GM23338 (cell line): ENCODE results near the gene CRB2. TPM values are rescaled to one million over a fixed set of nuclear protein-coding genes. Genes with fewer than 3 reads are reported as not detected.

ENCODE experiments used
- ATAC-seq: fragments of 200-7000 bp; cut with Tn5 transposase; 3 replicates; pipeline ENCODE4 v1.9.1; 2020
- DNase-seq: peaks from one replicate; pipeline ENCODE4 v3.0.0-alpha.2; 2015; ENCODE audit warnings: low spot score
- H2AFZ ChIP-seq: fragments of 200-600 bp; sonication (generic); 2 replicates; pipeline ENCODE4 v1.8.0; 2016; ENCODE audit warnings: antibody characterized with exemption, mild to moderate bottlenecking, moderate library complexity
- H3F3A ChIP-seq: fragments of 200-600 bp; sonication (generic); replicated peaks from 2 replicates; pipeline ENCODE4 v1.8.0; 2017; ENCODE audit warnings: antibody characterized with exemption, mixed run types, low read depth
- H3K27ac ChIP-seq: fragments of 200-600 bp; sonication (generic); 2 replicates; pipeline ENCODE4 v1.6.1; 2016; ENCODE audit warnings: low read depth
- H3K27me3 ChIP-seq: fragments of 200-600 bp; sonication (generic); 2 replicates; pipeline ENCODE4 v1.8.0; 2016; ENCODE audit warnings: mild to moderate bottlenecking, mixed run types, moderate library complexity; ENCODE audit not compliant: insufficient read depth
- H3K36me3 ChIP-seq: fragments of 200-600 bp; sonication (generic); 2 replicates; pipeline ENCODE4 v1.8.0; 2016; ENCODE audit warnings: mild to moderate bottlenecking; ENCODE audit not compliant: insufficient read depth
- H3K4me1 ChIP-seq: fragments of 200-600 bp; sonication (generic); 2 replicates; pipeline ENCODE4 v1.8.0; 2016; ENCODE audit warnings: mild to moderate bottlenecking, moderate library complexity; ENCODE audit not compliant: insufficient read depth
- H3K4me2 ChIP-seq: fragments of 200-600 bp; sonication (generic); 2 replicates; pipeline ENCODE4 v1.7.1; 2017; ENCODE audit warnings: mixed run types
- H3K4me3 ChIP-seq: fragments of 200-600 bp; sonication (generic); 2 replicates; pipeline ENCODE4 v1.6.1; 2016; ENCODE audit warnings: mixed run types
- H3K79me2 ChIP-seq: fragments of 200-600 bp; sonication (generic); replicated peaks from 2 replicates; pipeline ENCODE4 v1.8.0; 2017; ENCODE audit warnings: mild to moderate bottlenecking; ENCODE audit not compliant: insufficient read depth
- H3K9me2 ChIP-seq: fragments of 200-600 bp; sonication (generic); 2 replicates; pipeline ENCODE4 v1.8.0; 2017; ENCODE audit not compliant: insufficient read depth
- H4K20me1 ChIP-seq: fragments of 200-600 bp; sonication (generic); replicated peaks from 2 replicates; pipeline ENCODE4 v1.8.0; 2017; ENCODE audit warnings: mild to moderate bottlenecking; ENCODE audit not compliant: insufficient read depth
- H3K27ac Mint-ChIP-seq: 2 replicates; pipeline ENCODE4 v1.8.0; 2020; ENCODE audit warnings: inconsistent platforms, mild to moderate bottlenecking, moderate library complexity, mixed read lengths
- H3K27me3 Mint-ChIP-seq: 3 replicates; pipeline ENCODE4 v1.8.0; 2022; ENCODE audit warnings: low read depth, mild to moderate bottlenecking, moderate library complexity, mixed read lengths, inconsistent platforms; ENCODE audit not compliant: insufficient read depth, poor library complexity
- H3K36me3 Mint-ChIP-seq: 3 replicates; pipeline ENCODE4 v1.8.0; 2021; ENCODE audit warnings: low read depth, mild to moderate bottlenecking, inconsistent platforms, moderate library complexity, mixed read lengths
- H3K4me1 Mint-ChIP-seq: 3 replicates; pipeline ENCODE4 v1.8.0; 2020; ENCODE audit warnings: mild to moderate bottlenecking, inconsistent platforms, mixed read lengths
- H3K4me3 Mint-ChIP-seq: 3 replicates; pipeline ENCODE4 v1.8.0; 2021; ENCODE audit warnings: moderate library complexity, mild to moderate bottlenecking, inconsistent platforms, mixed read lengths
- H3K9me3 Mint-ChIP-seq: 3 replicates; pipeline ENCODE4 v1.8.0; 2020; ENCODE audit warnings: moderate library complexity, mild to moderate bottlenecking, inconsistent platforms, mixed read lengths
- CREB1 ChIP-seq: fragments of 250-450 bp; sonication (Bioruptor Pico); IDR thresholded peaks from 2 replicates; pipeline ENCODE4 v1.5.0; 2020; ENCODE audit warnings: low read depth, mild to moderate bottlenecking, moderate library complexity
- EZH2 ChIP-seq: fragments of 200-600 bp; sonication (generic); IDR thresholded peaks from one replicate; pipeline ENCODE4 v1.8.0; 2017; ENCODE audit warnings: antibody characterized with exemption, mild to moderate bottlenecking, low read depth; ENCODE audit not compliant: unreplicated experiment
- ZNF114 ChIP-seq: fragments of 250-450 bp; sonication (Bioruptor Pico); IDR thresholded peaks from 2 replicates; pipeline ENCODE4 v1.5.0; 2020; ENCODE audit warnings: mild to moderate bottlenecking, moderate library complexity
- ZNF331 ChIP-seq: fragments of 250-450 bp; sonication (Bioruptor Pico); IDR thresholded peaks from 2 replicates; pipeline ENCODE4 v1.5.0; 2020; ENCODE audit warnings: low read depth, mild to moderate bottlenecking, moderate library complexity
- ZNF462 ChIP-seq: fragments of 250-450 bp; sonication (Bioruptor Pico); IDR thresholded peaks from 2 replicates; pipeline ENCODE4 v1.5.0; 2020; ENCODE audit warnings: mild to moderate bottlenecking, moderate library complexity
- polyA plus RNA-seq: library from polyadenylated mRNA; unstranded; fragments of >200 nt; fragmentation: Nextera tagmentation; extraction: Ambion mirVana; gene quantifications from 2 replicates; pipeline ENCODE4 v1.2.1, GENCODE V29; 2016
- total RNA-seq: library from RNA; depleted of rRNA; stranded (reverse); fragments of >200 nt; shearing (Covaris generic); gene quantifications from 2 replicates; pipeline ENCODE4 v1.2.3, GENCODE V29; 2014

The CRB2 gene
- total and polyA plus RNA-seq, 2 experiments from 2014 or later, result 0.34 to 10.2 TPM

GRCh38 chr9:123377211-123377971 lies 21.4 kb downstream of the CRB2 start:
- H3K4me1 ChIP-seq, result peaks cover 5% of the 10 kb centered on the region; the same call in 1 of the 2 replicates
- no peaks in the 10 kb centered on the region for H3K9me3 Mint-ChIP-seq
- no peak overlapping the region for H3K27ac ChIP-seq
- DNase-seq (no peak), ATAC-seq (no peak)
- no peak overlapping the region for H3K4me3 ChIP-seq
- H3K79me2 ChIP-seq, result no peaks in the 10 kb centered on the region
- no peak for TF ChIP-seq ZNF462 (CRISPR knock-in tag)
- no peak for TF ChIP-seq EZH2
- no peak for TF ChIP-seq CREB1 (CRISPR knock-in tag)
- no peak for TF ChIP-seq ZNF331 (CRISPR knock-in tag)
- no peaks in the 10 kb centered on the region for H3K9me2 ChIP-seq
- peaks cover 19% of the 10 kb centered on the region for H3K4me1 Mint-ChIP-seq
- no peaks in the 10 kb centered on the region for H4K20me1 ChIP-seq
- H3K4me3 Mint-ChIP-seq, result no peak overlapping the region
- H3K36me3 ChIP-seq, result no peaks in the 10 kb centered on the region
- no peak overlapping the region for H3K4me2 ChIP-seq
- H3K27ac Mint-ChIP-seq, result no peak overlapping the region
- H3F3A ChIP-seq, result no peaks in the 10 kb centered on the region; the same call in 1 of the 2 replicates
- no peak overlapping the region for H2AFZ ChIP-seq
- peaks cover 39% of the 10 kb centered on the region for H3K27me3 Mint-ChIP-seq
- peaks cover 23% of the 10 kb centered on the region for H3K27me3 ChIP-seq
- H3K36me3 Mint-ChIP-seq, result no peaks in the 10 kb centered on the region; the same call in 2 of the 3 replicates

DNA sequence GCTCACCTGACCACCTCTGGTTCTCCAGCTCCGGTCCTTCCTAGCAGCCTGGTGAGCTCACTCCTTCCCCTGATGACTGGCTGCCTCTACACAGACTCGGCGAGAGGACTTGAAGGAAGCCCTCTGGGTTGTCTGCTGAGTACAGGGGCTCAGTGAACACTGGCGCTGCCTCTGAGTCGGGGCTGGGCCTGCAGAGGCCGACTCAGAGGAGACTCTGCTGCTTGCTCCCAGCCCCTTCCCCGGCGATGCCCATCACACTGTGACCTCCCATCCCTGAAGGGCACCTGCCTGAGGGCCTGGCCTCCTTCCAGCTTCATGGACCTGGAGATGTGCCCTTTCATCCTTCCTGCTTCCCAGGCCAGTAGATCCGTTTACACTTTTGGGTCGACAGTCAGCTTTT lies 22.0 kb downstream of the CRB2 start:
- no peak overlapping the region for H3K27ac ChIP-seq
- Mint-ChIP-seq H3K4me3 (no peak overlapping the region), H3K27me3 (peaks cover 34% of the 10 kb centered on the region), H3K4me1 (peaks cover 15% of the 10 kb centered on the region), H3K27ac (no peak overlapping the region), H3K9me3 (no peaks in the 10 kb centered on the region), H3K36me3 (no peaks in the 10 kb centered on the region; the same call in 2 of the 3 replicates)
- no peaks in the 10 kb centered on the region for H3K79me2 ChIP-seq
- H3K27me3 ChIP-seq, result peaks cover 17% of the 10 kb centered on the region
- H3K9me2 ChIP-seq, result no peaks in the 10 kb centered on the region
- no peaks in the 10 kb centered on the region for H4K20me1 ChIP-seq
- no peak for TF ChIP-seq ZNF114
- DNase-seq (no peak), ATAC-seq (no peak)
- H3K4me3 ChIP-seq, result no peak overlapping the region
- peaks cover 5% of the 10 kb centered on the region; the same call in 1 of the 2 replicates for H3K4me1 ChIP-seq
- H3F3A ChIP-seq, result no peaks in the 10 kb centered on the region; the same call in 1 of the 2 replicates
- H3K36me3 ChIP-seq, result no peaks in the 10 kb centered on the region
- no peak overlapping the region for H3K4me2 ChIP-seq
- no peak overlapping the region for H2AFZ ChIP-seq
